Neural cell (in vitro differentiated cells): Measurements from ENCODE around the gene TTK.

Experiments used
- RAD21 ChIP-seq: fragments of 450-650 bp; conservative IDR thresholded peaks from 2 replicates; pipeline ENCODE4 v1.6.1; 2014; ENCODE audit warnings: antibody characterized with exemption, mild to moderate bottlenecking, moderate library complexity
- TF ChIP-seq, protein P1 (sequence below): fragments of 450-650 bp; IDR thresholded peaks from 2 replicates; pipeline ENCODE4 v1.5.1; 2014; ENCODE audit warnings: antibody characterized with exemption, mild to moderate bottlenecking, moderate library complexity; ENCODE audit not compliant: poor library complexity, severe bottlenecking

DNA sequence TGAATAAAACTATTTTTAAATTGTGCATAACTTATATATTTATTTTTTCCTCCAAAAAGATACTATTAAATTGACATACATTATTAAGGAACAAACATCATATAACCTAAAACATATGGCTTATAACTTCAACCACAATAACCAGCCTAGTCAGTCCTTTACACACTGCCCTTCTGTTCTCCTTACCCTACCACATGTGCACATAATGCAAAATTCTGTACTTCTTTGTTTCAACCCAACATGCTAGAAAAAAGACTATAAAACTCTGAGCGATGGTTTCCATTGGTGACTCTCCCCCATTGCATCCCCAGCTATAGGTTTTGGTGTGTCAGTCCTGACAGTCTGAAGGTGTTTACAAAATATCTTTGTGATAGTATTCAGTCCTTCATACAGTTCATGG is 14.8 kb upstream of the TTK start:
- TF ChIP-seq, protein P1, sequence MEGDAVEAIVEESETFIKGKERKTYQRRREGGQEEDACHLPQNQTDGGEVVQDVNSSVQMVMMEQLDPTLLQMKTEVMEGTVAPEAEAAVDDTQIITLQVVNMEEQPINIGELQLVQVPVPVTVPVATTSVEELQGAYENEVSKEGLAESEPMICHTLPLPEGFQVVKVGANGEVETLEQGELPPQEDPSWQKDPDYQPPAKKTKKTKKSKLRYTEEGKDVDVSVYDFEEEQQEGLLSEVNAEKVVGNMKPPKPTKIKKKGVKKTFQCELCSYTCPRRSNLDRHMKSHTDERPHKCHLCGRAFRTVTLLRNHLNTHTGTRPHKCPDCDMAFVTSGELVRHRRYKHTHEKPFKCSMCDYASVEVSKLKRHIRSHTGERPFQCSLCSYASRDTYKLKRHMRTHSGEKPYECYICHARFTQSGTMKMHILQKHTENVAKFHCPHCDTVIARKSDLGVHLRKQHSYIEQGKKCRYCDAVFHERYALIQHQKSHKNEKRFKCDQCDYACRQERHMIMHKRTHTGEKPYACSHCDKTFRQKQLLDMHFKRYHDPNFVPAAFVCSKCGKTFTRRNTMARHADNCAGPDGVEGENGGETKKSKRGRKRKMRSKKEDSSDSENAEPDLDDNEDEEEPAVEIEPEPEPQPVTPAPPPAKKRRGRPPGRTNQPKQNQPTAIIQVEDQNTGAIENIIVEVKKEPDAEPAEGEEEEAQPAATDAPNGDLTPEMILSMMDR = no peak
- TF ChIP-seq RAD21 = no peak
